GM12801 (cell line): ENCODE measurements around the gene CCNB1IP1.

Experiments used
- CTCF ChIP-seq: IDR thresholded peaks from one replicate; pipeline ENCODE4 v1.5.1; 2011; ENCODE audit warnings: control low read depth; ENCODE audit not compliant: insufficient read length; ENCODE audit errors: extremely low read depth

CCNB1IP1 gene

GRCh38 chr14:20305265-20306078 is 27.6 kb downstream of the CCNB1IP1 start, which contains the start of gene TTC5:
TTC5 (minus strand) TSS chr14:20305951; CDS start chr14:20305937, 14 bp downstream.
- peak; percentile 76 for TF ChIP-seq CTCF

GRCh38 chr14:20302042-20302755 is 30.9 kb downstream of the CCNB1IP1 start:
- no peak for TF ChIP-seq CTCF

- TF ChIP-seq CTCF = no peak
Observed at GRCh38 chr14:20295067-20295466, 38.0 kb downstream of the CCNB1IP1 start.

GRCh38 chr14:20294636-20295035 is 38.4 kb downstream of the CCNB1IP1 start:
- TF ChIP-seq CTCF = no peak

- no peak for TF ChIP-seq CTCF
Observed at GRCh38 chr14:20278414-20278813, 54.7 kb downstream of the CCNB1IP1 start.

GRCh38 chr14:20277409-20277808 is 55.7 kb downstream of the CCNB1IP1 start:
- TF ChIP-seq CTCF = no peak

GRCh38 chr14:20274062-20274461 is 59.0 kb downstream of the CCNB1IP1 start:
- no peak for TF ChIP-seq CTCF
